Parathyroid adenoma (tissue), 2 donors: ENCODE results near the gene ANK3.
A peak's percentile ranks its signal among the peaks of the same experiment; 100 is the strongest.

Experiments
- H2AFZ ChIP-seq: fragments of 300-600 bp; sonication (generic); one replicate; pipeline ENCODE4 v1.7.0; 2017; ENCODE audit warnings: antibody characterized with exemption, mild to moderate bottlenecking
- H3K27ac ChIP-seq: fragments of 300-600 bp; sonication (generic); one replicate; pipeline ENCODE4 v1.7.0; 2017
- H3K27me3 ChIP-seq: fragments of 300-600 bp; sonication (generic); one replicate; pipeline ENCODE4 v1.7.0; 2017; ENCODE audit warnings: low read length; ENCODE audit not compliant: control insufficient read depth, insufficient read depth
- H3K36me3 ChIP-seq: fragments of 300-600 bp; sonication (generic); one replicate; pipeline ENCODE4 v1.7.0; 2017; ENCODE audit warnings: low read length; ENCODE audit not compliant: control insufficient read depth, insufficient read depth
- H3K4me1 ChIP-seq: fragments of 300-600 bp; sonication (generic); one replicate; pipeline ENCODE4 v1.7.0; 2017; ENCODE audit warnings: control low read depth
- H3K4me2 ChIP-seq: fragments of 300-600 bp; sonication (generic); one replicate; pipeline ENCODE4 v1.7.0; 2017; ENCODE audit warnings: low read length
- H3K4me3 ChIP-seq: fragments of 300-600 bp; sonication (generic); one replicate; pipeline ENCODE4 v1.7.0; 2017; ENCODE audit warnings: low read depth, low read length
- H3K79me2 ChIP-seq: fragments of 300-600 bp; sonication (generic); one replicate; pipeline ENCODE4 v1.7.0; 2017; ENCODE audit warnings: control low read depth
- H3K9ac ChIP-seq: fragments of 300-600 bp; sonication (generic); one replicate; pipeline ENCODE4 v1.7.0; 2017; ENCODE audit warnings: mild to moderate bottlenecking
- H3K9me3 ChIP-seq: fragments of 300-600 bp; sonication (generic); one replicate; pipeline ENCODE4 v1.7.0; 2017; ENCODE audit warnings: low read length; ENCODE audit not compliant: control insufficient read depth
- CTCF ChIP-seq: fragments of 300-600 bp; sonication (generic); IDR thresholded peaks from one replicate; pipeline ENCODE4 v1.7.0; 2017; ENCODE audit warnings: antibody characterized with exemption, mild to moderate bottlenecking
- donor health status: primary hyperparathyroidism.

ANK3 gene

DNA sequence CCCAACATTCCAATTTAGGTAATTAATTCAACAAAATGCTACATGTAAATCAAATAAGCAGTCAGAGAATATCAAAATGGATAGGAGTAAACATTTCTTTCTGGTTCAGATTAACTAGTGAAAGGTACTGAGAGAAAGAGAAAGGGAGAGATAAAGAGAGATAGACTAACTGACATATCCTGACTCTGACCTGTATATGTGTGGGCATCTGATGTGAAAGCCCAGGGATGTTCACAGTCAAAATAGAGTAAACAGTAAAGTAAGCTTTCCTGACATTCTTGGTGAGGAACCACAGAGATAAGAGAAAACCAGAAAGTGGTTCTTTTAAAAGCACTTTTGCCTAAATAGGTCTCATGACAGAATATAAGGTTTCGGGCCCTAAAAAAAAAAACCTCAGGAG, 37.5 kb upstream of the ANK3 start:
- Histone ChIP-seq H3K9me3 (no peaks in the 10 kb centered on the region), H3K27ac (no peak overlapping the region), H3K27me3 (no peaks in the 10 kb centered on the region), H3K4me1 (peaks cover 12% of the 10 kb centered on the region), H2AFZ (no peak overlapping the region), H3K4me3 (no peak overlapping the region), H3K9ac (no peak overlapping the region), H3K4me2 (no peak overlapping the region), H3K79me2 (no peaks in the 10 kb centered on the region), H3K36me3 (no peaks in the 10 kb centered on the region)
- no peak for TF ChIP-seq CTCF

- H3K27me3 ChIP-seq = no peaks in the 10 kb centered on the region
- H3K4me2 ChIP-seq = no peak overlapping the region
- H3K4me1 ChIP-seq = peaks cover 12% of the 10 kb centered on the region
- H3K9me3 ChIP-seq = no peaks in the 10 kb centered on the region
- no peak overlapping the region for H3K4me3 ChIP-seq
- H2AFZ ChIP-seq = no peak overlapping the region
- H3K27ac ChIP-seq = no peak overlapping the region
- no peaks in the 10 kb centered on the region for H3K36me3 ChIP-seq
- no peak for TF ChIP-seq CTCF
- no peaks in the 10 kb centered on the region for H3K79me2 ChIP-seq
- H3K9ac ChIP-seq = no peak overlapping the region
Observed at GRCh38 chr10:60426425-60426824, 36.8 kb upstream of the ANK3 start.

DNA sequence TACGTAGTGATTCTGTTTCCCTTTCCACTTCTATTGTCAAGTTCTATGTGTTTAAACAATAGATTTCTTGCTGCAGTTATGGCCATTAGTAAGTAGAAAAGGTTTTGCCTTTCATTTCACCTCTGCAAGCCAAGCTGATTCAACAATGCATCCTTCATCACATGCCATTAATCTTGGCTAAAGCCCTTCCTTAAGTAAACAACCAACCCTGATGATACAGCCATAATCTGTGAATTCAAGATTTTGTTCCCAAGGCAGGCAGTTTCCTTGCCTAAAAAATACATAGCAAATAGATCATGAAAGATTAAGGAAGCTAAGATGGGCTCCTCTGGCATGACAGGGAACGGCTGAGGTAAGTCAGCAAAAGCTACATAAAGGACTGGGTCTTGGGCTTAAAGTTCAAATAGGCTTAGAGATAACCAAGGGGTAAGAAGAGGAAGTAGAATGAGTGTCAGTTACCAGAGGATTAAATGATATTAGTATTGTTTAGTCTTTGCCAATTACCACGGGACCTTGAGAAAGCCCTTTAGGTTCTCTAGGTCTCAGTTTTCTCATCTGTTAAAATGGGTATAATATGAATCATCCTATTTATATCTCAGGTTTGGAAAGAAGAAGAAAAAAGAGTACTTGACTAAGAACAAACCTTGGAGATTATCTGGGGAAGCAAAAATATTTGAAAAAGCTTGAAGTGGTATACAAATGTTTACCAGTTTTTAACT, 35.9 kb upstream of the ANK3 start:
- Histone ChIP-seq H2AFZ (no peak overlapping the region), H3K9ac (no peak overlapping the region), H3K36me3 (no peaks in the 10 kb centered on the region), H3K79me2 (no peaks in the 10 kb centered on the region), H3K27me3 (no peaks in the 10 kb centered on the region), H3K27ac (no peak overlapping the region), H3K4me1 (peaks cover 12% of the 10 kb centered on the region), H3K4me3 (no peak overlapping the region), H3K9me3 (no peaks in the 10 kb centered on the region), H3K4me2 (no peak overlapping the region)
- TF ChIP-seq CTCF = no peak

- Histone ChIP-seq H3K4me3 (no peak overlapping the region), H3K9ac (no peak overlapping the region), H3K79me2 (no peaks in the 10 kb centered on the region), H3K4me2 (no peak overlapping the region), H3K27ac (no peak overlapping the region), H3K27me3 (no peaks in the 10 kb centered on the region), H3K9me3 (no peaks in the 10 kb centered on the region), H2AFZ (no peak overlapping the region), H3K4me1 (peaks cover 12% of the 10 kb centered on the region), H3K36me3 (no peaks in the 10 kb centered on the region)
- no peak for TF ChIP-seq CTCF
Observed at GRCh38 chr10:60424971-60425370, 35.3 kb upstream of the ANK3 start.

DNA sequence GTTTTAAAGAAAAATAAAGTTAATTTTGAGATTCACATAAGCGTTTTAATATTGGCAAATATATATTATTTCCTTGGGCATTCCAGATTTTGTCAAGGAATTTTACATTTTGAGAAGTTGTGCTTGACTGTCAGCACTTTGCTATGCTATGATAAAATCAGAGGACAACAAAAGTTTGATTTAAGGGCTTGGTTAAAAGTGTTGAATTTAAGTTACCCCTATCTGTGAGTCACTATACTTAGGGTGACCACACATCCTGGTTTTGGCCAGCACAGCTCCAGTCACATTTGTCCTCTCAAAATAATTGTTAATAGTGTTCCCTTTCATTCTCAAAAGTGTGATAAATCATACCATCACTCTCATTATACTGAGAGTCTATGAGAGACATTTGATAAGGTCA, 34.2 kb upstream of the ANK3 start:
- H3K4me3 ChIP-seq = no peak overlapping the region
- TF ChIP-seq CTCF = no peak
- H3K27me3 ChIP-seq = no peaks in the 10 kb centered on the region
- no peak overlapping the region for H3K9ac ChIP-seq
- no peaks in the 10 kb centered on the region for H3K9me3 ChIP-seq
- H3K4me2 ChIP-seq = peak overlapping the region; percentile 21
- H3K27ac ChIP-seq = no peak overlapping the region
- H2AFZ ChIP-seq = no peak overlapping the region
- no peaks in the 10 kb centered on the region for H3K36me3 ChIP-seq
- H3K79me2 ChIP-seq = no peaks in the 10 kb centered on the region
- peaks cover 12% of the 10 kb centered on the region for H3K4me1 ChIP-seq
